Neutrophil (primary cell): ENCODE measurements around the gene ST7.

Experiments used
- H3K27ac ChIP-seq: fragments of 200-600 bp; sonication (generic); 2 replicates; pipeline ENCODE4 v1.5.1; 2016; ENCODE audit warnings: mild to moderate bottlenecking, moderate library complexity
- H3K27me3 ChIP-seq: fragments of 200-600 bp; sonication (generic); 2 replicates; pipeline ENCODE4 v1.6.0; 2016; ENCODE audit warnings: mild to moderate bottlenecking
- H3K36me3 ChIP-seq: fragments of 200-600 bp; sonication (generic); 2 replicates; pipeline ENCODE4 v1.5.1; 2017
- H3K4me1 ChIP-seq, 2 experiments: fragments of 200-600 bp in 1 of 2; sonication (generic) in 1 of 2; 1 replicate in 1 of 2; 2 replicates in 1 of 2; pipeline versions ENCODE4 v1.5.1 to v1.6.1; 2013 to 2016; ENCODE audit warnings: low read depth in 1 of 2, low read length in 1 of 2, mild to moderate bottlenecking in 1 of 2, moderate library complexity in 1 of 2; ENCODE audit not compliant: control insufficient read depth in 1 of 2, insufficient read depth in 1 of 2
- H3K4me3 ChIP-seq, 2 experiments: fragments of 200-600 bp in 1 of 2; sonication (generic) in 1 of 2; 1 replicate in 1 of 2; 2 replicates in 1 of 2; pipeline ENCODE4 v1.5.1; 2013 to 2016; ENCODE audit warnings: low read depth in 1 of 2, low read length in 1 of 2, mild to moderate bottlenecking in 1 of 2, moderate library complexity in 1 of 2
- H3K9me3 ChIP-seq: fragments of 200-600 bp; sonication (generic); 2 replicates; pipeline ENCODE4 v1.5.1; 2016
- TF ChIP-seq, protein P1 (sequence below): fragments of 200-600 bp; sonication (generic); IDR thresholded peaks from 2 replicates; pipeline ENCODE4 v1.5.1; 2016; ENCODE audit warnings: antibody characterized with exemption

ST7 gene

DNA sequence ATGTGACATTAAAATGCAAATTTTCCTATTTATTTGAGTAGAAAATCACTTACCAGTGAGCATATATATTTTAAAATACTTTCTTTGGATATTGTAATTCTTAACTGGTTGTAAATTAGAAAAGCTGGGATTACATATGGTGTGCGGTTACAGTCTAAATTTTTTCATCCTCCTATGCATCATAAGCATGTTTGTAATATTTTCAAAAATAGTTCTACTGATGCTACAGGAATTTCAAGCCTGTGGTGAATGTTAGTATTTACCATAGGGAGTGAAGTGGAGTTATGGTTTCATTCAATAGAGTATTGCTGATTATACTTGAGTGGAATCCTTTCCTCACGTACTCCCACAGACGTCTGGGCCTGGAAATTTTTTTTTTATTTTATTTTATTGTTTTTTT, 34.6 kb upstream of the ST7 start:
- H3K4me3 ChIP-seq: no peak overlapping the region
- H3K4me1 ChIP-seq: no peaks in the 10 kb centered on the region
- H3K36me3 ChIP-seq: peaks cover 69% of the 10 kb centered on the region
- TF ChIP-seq, protein P1, sequence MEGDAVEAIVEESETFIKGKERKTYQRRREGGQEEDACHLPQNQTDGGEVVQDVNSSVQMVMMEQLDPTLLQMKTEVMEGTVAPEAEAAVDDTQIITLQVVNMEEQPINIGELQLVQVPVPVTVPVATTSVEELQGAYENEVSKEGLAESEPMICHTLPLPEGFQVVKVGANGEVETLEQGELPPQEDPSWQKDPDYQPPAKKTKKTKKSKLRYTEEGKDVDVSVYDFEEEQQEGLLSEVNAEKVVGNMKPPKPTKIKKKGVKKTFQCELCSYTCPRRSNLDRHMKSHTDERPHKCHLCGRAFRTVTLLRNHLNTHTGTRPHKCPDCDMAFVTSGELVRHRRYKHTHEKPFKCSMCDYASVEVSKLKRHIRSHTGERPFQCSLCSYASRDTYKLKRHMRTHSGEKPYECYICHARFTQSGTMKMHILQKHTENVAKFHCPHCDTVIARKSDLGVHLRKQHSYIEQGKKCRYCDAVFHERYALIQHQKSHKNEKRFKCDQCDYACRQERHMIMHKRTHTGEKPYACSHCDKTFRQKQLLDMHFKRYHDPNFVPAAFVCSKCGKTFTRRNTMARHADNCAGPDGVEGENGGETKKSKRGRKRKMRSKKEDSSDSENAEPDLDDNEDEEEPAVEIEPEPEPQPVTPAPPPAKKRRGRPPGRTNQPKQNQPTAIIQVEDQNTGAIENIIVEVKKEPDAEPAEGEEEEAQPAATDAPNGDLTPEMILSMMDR: no peak
- H3K27me3 ChIP-seq: no peaks in the 10 kb centered on the region
- no peak overlapping the region for H3K27ac ChIP-seq
- no peaks in the 10 kb centered on the region for H3K9me3 ChIP-seq

DNA sequence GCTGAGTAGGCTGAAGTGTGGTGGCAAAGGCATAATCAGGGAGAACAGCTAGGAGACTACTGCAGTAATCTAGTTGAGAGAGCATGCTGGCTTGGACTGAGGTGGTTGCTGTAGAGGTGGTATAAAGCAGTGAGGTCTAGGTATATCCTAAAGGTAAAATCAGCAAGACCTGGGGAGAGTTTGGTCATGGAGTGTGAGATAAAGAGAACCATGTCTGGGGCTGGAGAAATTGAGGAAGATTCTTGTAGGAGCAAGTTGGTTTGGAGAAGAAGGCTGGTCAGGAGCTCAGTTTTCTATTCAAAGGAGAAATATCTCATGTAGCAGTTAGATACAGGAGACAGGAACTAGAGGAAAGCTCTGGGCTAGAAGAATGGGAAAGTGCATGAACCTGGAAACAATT, 32.9 kb upstream of the ST7 start:
- TF ChIP-seq, protein P1: no peak
- Histone ChIP-seq H3K36me3 (peaks cover 55% of the 10 kb centered on the region), H3K9me3 (no peaks in the 10 kb centered on the region)

DNA sequence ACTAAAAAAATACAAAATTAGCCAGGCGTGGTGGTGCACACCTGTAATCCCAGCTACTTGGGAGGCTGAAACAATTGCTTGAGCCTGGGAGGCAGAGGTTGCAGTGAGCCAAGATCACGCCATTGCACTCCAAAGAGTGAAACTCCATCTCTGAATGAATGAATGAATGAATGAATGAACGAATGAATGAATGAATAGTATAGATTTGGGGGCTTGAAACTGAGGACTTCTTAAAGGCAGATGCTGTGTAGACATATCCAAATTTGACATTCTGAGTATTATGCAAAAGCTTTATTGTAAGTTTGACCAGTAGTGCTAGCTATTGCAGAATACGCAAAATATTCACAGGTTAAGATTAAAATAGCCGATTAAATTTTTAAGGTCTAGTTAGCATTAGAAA, 30.8 kb upstream of the ST7 start:
- no peak overlapping the region for H3K4me3 ChIP-seq
- TF ChIP-seq, protein P1: no peak
- H3K9me3 ChIP-seq: no peaks in the 10 kb centered on the region
- peaks cover 4% of the 10 kb centered on the region for H3K27me3 ChIP-seq
- no peak overlapping the region for H3K27ac ChIP-seq
- H3K4me1 ChIP-seq: no peaks in the 10 kb centered on the region
- H3K36me3 ChIP-seq: peaks cover 33% of the 10 kb centered on the region

More for the DNA sequence above, 32.9 kb upstream of the ST7 start:
- H3K4me3 ChIP-seq: no peak overlapping the region
- H3K4me1 ChIP-seq: no peaks in the 10 kb centered on the region
- no peak overlapping the region for H3K27ac ChIP-seq
- peaks cover 4% of the 10 kb centered on the region for H3K27me3 ChIP-seq

DNA sequence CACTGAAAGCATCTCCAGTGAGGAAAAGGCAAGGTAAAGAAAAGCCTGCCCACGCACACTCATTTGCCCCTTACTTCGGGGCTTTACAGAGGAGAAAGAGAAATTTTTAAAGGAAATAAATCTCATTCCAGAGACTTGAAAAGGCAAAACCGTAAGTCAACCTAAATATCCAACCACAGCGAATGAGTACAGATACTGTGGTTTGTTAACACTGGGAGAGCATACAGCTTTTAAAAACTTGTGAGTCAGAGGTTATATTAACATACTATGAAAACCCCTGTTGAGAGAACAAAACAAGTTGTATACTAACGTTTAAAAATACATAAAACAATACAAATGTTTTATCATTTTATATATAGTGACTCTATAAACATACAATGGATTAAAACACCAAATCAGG, 28.6 kb upstream of the ST7 start:
- peaks cover 12% of the 10 kb centered on the region for H3K36me3 ChIP-seq
- H3K4me3 ChIP-seq: no peak overlapping the region
- H3K9me3 ChIP-seq: no peaks in the 10 kb centered on the region
- TF ChIP-seq, protein P1: no peak
- no peak overlapping the region for H3K27ac ChIP-seq
- peaks cover 4% of the 10 kb centered on the region for H3K27me3 ChIP-seq
- no peaks in the 10 kb centered on the region for H3K4me1 ChIP-seq

DNA sequence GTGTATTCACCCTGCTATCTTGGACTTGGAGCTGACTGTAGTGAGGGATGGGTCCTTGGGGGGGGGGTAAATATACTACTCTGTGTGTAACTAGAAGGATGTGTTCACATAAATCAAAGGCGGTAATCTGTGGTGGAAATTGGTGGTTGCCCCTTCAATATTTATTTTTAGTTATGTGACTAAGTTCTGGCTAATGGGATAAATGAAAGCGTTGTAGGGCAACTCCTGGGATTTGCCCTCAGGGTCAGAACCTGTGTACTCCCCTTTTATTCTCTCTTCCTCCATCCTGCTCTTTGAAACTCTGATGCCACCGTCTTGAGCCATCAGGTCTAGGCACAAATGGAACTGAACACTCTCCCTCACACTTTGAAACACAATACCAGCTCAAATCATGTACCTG, 24.3 kb upstream of the ST7 start:
- H3K27me3 ChIP-seq: peaks cover 4% of the 10 kb centered on the region
- no peak overlapping the region for H3K4me3 ChIP-seq
- no peak overlapping the region for H3K27ac ChIP-seq
- H3K36me3 ChIP-seq: no peaks in the 10 kb centered on the region
- no peaks in the 10 kb centered on the region for H3K9me3 ChIP-seq
- TF ChIP-seq, protein P1: no peak
- H3K4me1 ChIP-seq: no peaks in the 10 kb centered on the region
